SK-N-MC (cell line): ENCODE measurements around the gene BUB1B.
"Not testable (repeated sequence)": the region's sequence is repeated elsewhere in the genome, so short reads cannot be mapped to it uniquely, and the experiment has no call there.

ENCODE experiments used
- EZH2 ChIP-seq: fragments of 200-600 bp; sonication (generic); IDR thresholded peaks from one replicate; pipeline ENCODE4 v1.6.1; 2017; ENCODE audit warnings: antibody characterized with exemption
- FOXP2 ChIP-seq: optimal IDR thresholded peaks from 2 replicates; pipeline ENCODE3; 2011; ENCODE audit warnings: mild to moderate bottlenecking, moderate library complexity; ENCODE audit not compliant: insufficient read depth; ENCODE audit errors: extremely low read length, control extremely low read depth
- POLR2AphosphoS5 ChIP-seq: IDR thresholded peaks from 2 replicates; pipeline ENCODE4 v1.6.1; 2012; ENCODE audit warnings: mild to moderate bottlenecking, low read depth, low read length, borderline replicate concordance

DNA sequence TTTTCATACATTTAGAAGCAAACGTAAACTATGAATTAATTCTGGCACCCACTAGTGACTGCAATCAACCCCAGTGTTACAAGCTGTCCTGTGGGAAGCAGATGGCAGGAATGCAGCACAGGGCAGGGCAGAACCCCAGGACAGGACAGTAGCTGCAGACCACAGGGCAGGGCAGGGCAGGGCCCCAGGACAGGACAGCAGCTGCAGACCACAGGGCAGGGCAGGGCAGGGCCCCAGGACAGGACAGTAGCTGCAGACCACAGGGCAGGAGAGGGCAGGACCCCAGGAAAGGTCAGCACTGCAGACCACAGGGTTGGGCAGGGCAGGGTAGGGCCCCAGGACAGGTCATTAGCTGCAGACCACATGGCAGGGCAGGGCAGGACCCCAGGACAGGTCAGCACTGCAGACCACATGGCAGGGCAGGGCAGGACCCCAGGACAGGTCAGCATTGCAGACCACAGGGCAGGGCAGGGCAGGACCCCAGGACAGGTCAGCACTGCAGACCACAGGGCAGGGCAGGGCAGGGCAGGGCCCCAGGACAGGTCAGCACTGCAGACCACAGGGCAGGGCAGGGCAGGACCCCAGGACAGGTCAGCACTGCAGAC is 24.9 kb upstream of the BUB1B start:
- not testable (repeated sequence) for TF ChIP-seq EZH2, POLR2AphosphoS5, FOXP2
